HS-5 (cell line): ENCODE measurements around the gene FOXK2.
"Not testable (repeated sequence)": the region's sequence is repeated elsewhere in the genome, so short reads cannot be mapped to it uniquely, and the experiment has no call there.

Experiments
- DNase-seq: peaks from one replicate; pipeline ENCODE4 v3.0.0-alpha.2; 2012; ENCODE audit warnings: low read depth

The FOXK2 gene

GRCh38 chr17:82565551-82565950 is 46.0 kb downstream of the FOXK2 start:
- DNase-seq = no peak

DNA sequence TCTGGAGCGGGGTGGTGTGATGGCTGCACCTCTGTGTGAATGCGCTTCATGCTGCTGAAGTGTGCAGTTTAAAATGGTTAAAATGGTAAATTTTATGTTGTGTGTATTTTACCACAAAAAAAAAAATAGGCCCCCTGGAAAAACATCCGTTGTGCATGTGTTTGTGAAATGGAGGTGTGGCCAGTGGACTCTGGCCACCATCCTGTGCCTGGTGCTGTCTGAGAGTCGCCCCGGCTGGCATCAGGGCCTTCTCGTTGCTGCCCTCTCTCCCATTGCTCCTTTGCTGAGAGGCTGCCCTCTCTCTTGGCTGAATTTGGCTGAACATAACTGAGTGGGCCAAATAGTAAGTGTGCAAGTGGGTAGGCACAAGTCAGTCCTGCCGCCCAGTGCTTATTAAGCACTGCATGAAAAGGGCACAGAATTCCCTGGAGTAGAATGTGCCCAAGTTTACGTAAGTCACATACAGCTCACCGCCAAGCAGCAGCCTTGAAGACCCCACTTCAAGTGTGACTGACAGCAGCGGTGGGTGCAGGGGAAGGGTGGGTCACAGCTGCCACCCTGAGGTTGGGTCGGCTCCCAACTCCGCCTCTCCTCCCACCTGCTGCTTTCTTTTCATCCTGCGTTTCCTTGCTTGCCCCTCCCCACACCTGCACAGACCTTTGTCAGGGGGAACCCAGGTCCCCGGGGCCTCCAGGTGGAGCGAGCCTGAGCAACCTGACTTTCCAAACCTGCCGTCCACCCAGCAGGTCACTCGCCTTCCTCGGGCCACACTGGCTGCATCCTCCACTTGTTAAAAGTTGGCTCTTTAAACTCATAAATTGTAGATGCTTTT is 46.8 kb downstream of the FOXK2 start:
- DNase-seq = no peak

GRCh38 chr17:82567286-82567685 is 47.8 kb downstream of the FOXK2 start:
- no peak for DNase-seq

- DNase-seq = no peak
Measured at GRCh38 chr17:82568997-82569393, 49.5 kb downstream of the FOXK2 start.

GRCh38 chr17:82569621-82570020 is 50.1 kb downstream of the FOXK2 start:
- no peak for DNase-seq

DNA sequence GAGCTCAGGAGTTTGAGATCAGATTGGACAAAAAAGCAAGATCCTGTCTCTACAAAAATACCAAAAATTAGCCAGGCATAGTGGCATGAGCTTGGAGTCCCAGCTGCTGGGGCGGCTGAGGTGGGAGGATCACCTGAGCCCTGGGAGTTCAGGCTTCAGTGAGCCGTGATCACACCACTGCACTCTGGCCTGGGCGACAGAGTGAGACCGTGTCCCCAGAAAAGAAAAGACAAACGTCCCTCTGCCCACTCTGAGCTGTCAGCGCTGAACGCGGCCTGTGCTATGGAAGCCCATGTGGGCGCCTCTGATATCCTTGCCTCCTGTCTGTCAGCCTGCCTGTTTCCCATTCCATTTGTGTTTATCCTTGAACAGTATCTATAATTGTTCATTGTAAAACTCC is 50.7 kb downstream of the FOXK2 start:
- no peak for DNase-seq

- DNase-seq = no peak
Measured at GRCh38 chr17:82571855-82572254, 52.3 kb downstream of the FOXK2 start.

DNA sequence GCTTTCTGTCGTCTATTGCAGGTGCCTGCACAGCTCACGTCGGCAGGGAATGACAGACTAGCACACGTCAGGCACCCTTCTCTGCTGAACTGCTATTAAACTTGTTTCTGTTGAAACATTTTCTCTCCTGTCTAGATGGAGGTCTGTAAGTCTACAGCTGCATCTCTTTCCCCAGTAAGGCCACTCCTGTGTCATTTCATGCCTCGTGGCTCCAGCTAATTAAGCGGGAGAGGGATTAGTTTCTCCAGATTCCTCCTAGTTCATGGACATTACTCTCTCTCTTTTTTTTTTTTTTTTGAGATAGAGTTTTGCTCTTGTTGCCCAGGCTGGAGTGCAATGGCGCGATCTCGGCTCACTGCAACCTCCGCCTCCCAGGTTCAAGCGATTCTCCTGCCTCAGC is 54.5 kb downstream of the FOXK2 start:
- no peak for DNase-seq

DNA sequence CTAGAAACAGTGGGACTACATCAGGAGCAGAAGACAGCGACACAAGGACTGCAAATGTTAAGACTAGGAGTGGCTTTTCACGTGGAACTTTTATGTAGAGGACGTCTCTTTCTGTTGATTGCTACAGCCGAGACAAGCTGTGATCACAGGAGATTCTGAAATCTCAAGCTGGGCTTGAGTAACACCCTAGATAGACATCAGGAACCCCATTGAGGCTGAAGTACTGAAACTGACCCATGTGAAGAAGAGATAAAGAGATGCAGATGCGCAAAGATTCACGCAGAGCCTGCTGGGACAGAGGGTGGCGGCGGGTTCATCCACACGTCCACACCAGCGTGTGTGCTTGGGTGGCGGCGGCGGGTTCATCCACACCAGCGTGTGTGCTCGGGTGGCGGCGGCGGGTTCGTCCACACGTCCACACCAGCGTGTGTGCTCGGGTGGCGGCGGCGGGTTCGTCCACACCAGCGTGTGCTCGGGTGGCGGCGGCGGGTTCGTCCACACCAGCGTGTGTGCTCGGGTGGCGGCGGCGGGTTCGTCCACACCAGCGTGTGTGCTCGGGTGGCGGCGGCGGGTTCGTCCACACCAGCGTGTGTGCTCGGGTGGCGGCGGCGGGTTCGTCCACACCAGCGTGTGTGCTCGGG is 56.2 kb downstream of the FOXK2 start:
- DNase-seq = not testable (repeated sequence)

DNA sequence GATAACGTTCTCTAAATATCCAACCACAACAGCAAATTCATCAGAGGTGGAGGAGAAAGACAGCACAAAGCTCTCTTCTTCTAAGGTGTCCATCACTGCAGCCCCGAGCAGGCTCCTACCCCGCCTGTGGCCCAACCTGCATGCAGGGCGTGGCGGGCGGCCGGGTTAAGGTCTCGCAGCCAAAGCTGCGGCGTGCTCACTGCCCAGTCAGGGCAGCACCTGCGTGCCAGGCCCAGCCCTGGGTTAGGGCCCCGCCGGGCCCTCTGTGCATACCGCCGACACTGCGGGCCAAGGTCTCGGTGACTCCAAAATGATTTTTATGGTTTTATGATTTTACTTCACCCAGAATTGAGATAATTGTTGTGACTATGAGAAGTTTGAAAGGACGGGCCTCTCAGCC is 57.8 kb downstream of the FOXK2 start:
- no peak for DNase-seq

GRCh38 chr17:82579969-82580368 is 60.4 kb downstream of the FOXK2 start:
- DNase-seq = not testable (repeated sequence)

- no peak for DNase-seq
Measured at GRCh38 chr17:82582213-82582612, 62.7 kb downstream of the FOXK2 start.

GRCh38 chr17:82582709-82583108 is 63.2 kb downstream of the FOXK2 start:
- no peak for DNase-seq

- DNase-seq = no peak
Measured at GRCh38 chr17:82583720-82584234, 64.2 kb downstream of the FOXK2 start.

GRCh38 chr17:82585935-82586575 is 66.5 kb downstream of the FOXK2 start:
- DNase-seq = not testable (repeated sequence)

- no peak for DNase-seq
Measured at GRCh38 chr17:82586576-82587233, 67.2 kb downstream of the FOXK2 start.

DNA sequence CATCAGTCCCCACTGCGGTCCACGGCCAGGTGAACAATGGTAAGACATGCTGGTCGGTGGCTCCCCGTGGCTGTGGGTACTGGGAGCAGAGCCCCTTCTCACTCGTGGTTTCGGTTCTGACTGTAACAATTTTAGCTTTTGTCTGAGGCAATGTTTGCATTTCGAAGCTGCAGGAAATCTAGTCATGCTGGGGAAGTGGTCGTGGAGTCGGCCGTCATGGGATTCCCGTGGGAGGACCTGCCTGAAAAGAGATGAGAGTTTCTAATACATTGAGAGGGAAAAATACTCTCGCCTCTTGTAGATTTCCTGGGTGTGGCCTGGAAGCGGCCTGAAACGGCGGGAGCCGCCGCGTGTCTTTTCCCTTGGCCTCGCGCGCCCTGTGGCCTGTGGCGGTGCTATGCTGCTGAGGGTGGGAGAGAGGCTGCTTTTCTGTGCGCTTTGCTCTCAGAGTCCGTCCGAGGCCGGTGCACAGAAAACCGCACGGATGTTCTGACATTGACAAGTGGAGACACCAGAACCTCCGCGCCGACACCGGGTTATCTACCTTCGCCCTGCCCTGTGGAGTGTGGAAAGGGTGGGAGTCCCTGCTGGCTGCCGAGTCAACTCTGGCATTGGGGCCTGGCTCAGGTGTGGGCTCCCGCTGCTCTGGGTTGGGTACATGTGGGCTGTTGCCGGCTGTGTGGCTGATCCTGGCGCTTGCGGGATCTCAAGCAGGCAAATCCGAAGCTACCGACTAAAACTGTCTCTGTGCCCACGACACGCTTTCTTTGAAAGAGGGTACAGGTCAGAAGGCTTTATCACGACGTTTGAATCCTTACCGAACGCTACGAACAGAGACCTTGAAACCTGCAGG is 67.9 kb downstream of the FOXK2 start:
- DNase-seq = no peak

- DNase-seq = no peak
Measured at GRCh38 chr17:82588266-82589175, 69.0 kb downstream of the FOXK2 start.

- DNase-seq = no peak
Measured at GRCh38 chr17:82589851-82590180, 70.3 kb downstream of the FOXK2 start.

GRCh38 chr17:82590216-82590615 is 70.7 kb downstream of the FOXK2 start:
- DNase-seq = no peak
